ENCODE data around the gene ERGIC1.

ERGIC1 gene

DNA sequence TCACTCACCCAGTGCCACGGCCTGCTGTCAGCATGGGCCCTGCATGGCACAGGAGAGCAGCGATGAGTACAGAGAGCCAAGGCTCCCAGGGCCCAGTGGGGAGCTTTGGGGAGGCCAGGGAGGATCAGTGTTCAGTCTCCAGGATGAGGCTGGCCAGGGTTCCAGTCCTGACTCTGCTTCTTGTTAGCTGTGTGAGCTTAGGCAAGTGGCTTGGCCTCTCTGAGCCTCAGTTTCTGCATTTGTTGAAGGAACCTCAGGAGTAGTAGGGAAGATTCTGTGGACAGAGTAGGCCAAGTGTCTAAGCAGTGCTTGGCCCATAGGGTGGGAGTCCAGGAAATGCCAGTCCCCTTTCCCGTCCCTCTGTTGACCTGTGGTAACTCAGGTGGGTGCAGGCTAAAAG, 39.5 kb downstream of the ERGIC1 start:
- no peak overlapping the region for H3K4me3 ChIP-seq (ENCODE audit: control insufficient read depth, low read depth, low read length)
- TF ChIP-seq CTCF (conservative IDR thresholded peaks at IDR 0.05; ENCODE audit: control insufficient read depth, insufficient read depth, low read depth, low read length) = no peak
- DNase-seq (ENCODE audit: low read depth) = no peak

DNA sequence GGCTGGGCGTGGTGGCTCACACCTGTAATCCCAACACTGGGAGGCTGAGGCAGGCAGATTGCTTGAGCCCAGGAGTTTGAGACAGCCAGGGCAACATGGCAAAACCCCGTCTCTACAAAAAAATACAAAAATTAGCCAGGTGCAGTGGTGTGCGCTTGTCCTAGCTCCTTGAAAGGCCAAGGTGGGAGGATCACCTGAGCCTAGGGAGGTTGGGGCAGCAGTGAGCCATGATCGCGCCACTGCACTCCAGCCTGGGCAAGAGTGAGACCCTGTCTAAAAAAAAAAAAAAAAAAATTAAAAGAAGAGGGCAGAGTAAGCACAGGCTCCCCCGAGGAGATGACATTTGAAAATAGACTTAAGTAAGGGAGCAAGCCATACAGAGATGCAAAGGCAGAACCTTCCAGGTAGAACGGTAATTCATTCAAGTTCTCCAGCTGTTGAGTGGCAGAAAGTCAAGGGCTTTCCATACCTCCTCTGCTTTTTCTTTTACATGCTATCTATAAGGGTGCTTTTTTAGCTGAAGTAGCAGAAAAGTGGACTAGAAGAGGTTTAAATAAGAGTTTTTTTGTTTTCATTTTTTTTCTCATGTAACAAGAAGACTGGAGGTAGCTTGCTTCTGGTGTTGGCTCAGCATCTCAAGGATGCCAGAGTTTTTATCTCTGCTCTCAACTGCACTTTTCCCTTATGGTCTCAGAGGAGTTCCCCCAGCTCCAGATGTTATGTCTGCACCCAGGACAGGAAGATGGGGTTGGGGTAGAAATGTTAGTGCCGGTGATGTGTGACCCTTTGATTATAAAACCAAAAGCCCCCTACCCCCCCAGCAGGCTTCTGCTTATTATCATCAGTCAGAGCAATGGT, 40.8 kb downstream of the ERGIC1 start:
- H3K4me3 ChIP-seq (ENCODE audit: control insufficient read depth, low read depth, low read length) = no peak overlapping the region
- TF ChIP-seq CTCF (conservative IDR thresholded peaks at IDR 0.05; ENCODE audit: control insufficient read depth, insufficient read depth, low read depth, low read length) = no peak
- DNase-seq (ENCODE audit: low read depth) = no peak

DNA sequence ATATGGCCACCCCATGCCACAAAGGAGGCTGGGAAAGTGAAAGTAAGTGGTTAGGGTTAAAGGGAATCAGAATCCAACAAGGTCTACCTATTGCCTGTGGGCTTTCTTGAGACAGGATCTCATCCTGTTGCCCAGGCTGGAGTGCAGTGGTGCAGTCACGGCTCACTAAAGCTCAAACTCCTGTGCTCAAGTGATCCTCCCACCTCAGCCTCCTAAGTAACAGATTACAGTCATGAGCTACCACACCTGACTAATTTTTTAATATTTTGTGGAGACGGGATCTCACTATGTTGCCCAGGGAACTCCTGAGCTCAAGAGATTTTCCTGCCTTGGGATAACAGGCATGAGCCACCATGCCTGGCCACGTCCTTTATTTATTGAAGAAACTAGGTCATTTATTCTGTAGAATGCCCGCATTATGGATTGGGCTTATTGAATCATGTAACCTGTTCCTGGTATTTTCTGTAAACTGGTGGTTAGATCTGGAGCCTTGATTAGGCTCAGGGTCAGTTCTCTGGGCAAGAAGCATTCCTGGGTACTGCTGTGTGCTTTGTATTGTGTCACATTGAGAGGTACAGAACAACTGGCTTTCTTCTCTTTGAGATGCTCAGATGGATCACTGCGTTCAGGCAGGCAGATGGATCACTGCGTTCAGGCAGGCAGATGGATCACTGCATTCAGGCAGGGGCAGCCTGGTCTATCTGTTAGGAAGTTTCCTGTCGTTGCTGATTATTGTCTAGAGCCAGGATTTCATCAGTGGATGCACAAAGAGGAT, 41.6 kb downstream of the ERGIC1 start:
- TF ChIP-seq CTCF (conservative IDR thresholded peaks at IDR 0.05; ENCODE audit: control insufficient read depth, insufficient read depth, low read depth, low read length) = no peak
- DNase-seq (ENCODE audit: low read depth) = no peak
- H3K4me3 ChIP-seq (ENCODE audit: control insufficient read depth, low read depth, low read length) = no peak overlapping the region

GRCh38 chr5:172876578-172876977, 42.5 kb downstream of the ERGIC1 start:
- no peak overlapping the region for H3K4me3 ChIP-seq (ENCODE audit: control insufficient read depth, low read depth, low read length)
- TF ChIP-seq CTCF (conservative IDR thresholded peaks at IDR 0.05; ENCODE audit: control insufficient read depth, insufficient read depth, low read depth, low read length) = no peak
- DNase-seq (ENCODE audit: low read depth) = no peak

DNA sequence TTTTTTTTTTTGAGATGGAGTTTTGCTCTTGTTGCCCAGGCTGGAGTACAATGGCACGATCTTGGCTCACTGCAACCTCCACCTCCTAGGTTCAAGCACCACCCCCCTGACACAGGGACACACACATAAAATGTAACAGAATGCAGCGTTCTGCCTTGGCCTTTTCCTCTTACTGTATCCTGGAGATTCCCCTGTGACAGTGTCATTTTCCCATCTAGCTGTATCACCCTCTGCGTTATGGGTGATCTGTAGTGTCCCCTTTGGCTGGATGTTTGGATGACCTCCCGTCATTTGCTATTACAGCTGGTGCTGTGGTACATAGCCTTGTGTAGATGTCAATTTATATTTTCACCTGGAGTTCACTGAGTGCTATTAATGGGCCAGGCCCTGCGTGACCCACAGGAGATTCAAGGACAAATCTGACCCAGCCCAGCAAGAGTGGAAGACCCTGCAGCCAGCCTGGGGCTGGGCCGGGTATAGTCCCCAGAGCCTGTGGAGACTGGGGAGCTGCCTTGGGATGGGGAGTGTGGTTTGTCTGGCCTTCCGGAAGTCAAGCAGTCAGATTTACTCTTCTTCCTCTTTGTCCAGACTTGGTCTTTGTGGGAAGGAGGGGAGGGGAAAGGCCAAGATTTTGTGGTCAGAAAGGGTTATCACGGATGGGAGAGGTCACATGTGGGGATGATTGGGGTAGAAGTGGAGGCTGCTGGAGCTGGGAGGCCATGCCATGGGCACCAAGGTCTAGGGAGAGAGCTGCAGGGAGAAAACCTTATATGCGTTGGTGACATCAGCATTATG, 43.6 kb downstream of the ERGIC1 start:
- no peak overlapping the region for H3K4me3 ChIP-seq (ENCODE audit: control insufficient read depth, low read depth, low read length)
- TF ChIP-seq CTCF (conservative IDR thresholded peaks at IDR 0.05; ENCODE audit: control insufficient read depth, insufficient read depth, low read depth, low read length) = no peak
- no peak for DNase-seq (ENCODE audit: low read depth)

DNA sequence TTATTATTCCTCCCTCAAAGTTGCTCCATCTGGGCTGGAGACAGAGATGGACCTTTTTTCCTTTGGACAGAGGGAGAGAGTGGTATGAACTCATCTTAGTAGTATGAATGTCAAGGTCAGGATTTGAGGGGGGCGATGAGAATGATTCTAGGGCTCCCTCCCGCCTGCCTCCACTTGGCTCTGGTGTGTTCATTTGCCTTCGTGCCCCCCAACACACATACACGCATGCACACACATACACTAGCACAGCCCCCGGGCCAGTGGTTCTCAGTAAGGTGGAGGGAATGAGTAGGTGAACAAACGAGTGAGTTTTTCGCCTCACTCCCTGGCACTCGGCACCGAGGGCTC, 44.5 kb downstream of the ERGIC1 start:
- no peak for TF ChIP-seq CTCF (conservative IDR thresholded peaks at IDR 0.05; ENCODE audit: control insufficient read depth, insufficient read depth, low read depth, low read length)
- DNase-seq (ENCODE audit: low read depth) = no peak
- H3K4me3 ChIP-seq (ENCODE audit: control insufficient read depth, low read depth, low read length) = no peak overlapping the region
